HG03558 (cell line): ENCODE measurements around the gene PRDM11.

ENCODE experiments used
- ATAC-seq: cut with Tn5 transposase; IDR thresholded peaks from one replicate; pipeline ENCODE4 v1.9.1; 2021; ENCODE audit warnings: moderate number of reproducible peaks; ENCODE audit not compliant: unreplicated experiment; ENCODE audit errors: extremely low read depth

Gene PRDM11

DNA sequence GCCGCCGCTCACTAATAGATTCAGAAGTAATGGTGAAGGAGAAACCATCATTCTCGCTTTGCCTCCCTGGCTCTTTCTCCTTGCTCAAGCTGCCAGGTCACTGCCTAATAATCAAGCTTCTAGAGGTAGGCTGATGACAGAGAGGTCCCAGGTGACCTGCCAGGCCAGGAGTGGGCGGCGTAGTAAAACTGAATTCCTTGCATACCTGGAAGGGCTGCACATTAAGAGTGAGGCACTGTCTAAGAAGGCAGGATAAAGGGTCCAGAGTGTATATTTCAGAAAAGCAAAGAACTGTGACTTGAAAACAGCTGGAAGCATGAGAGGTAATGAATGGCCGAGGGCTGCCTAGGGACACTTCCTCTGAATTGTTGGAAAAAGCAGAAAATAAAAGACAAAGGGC lies 135.6 kb downstream of the PRDM11 start:
- no peak for ATAC-seq
